ENCODE results near the gene IL1RL2.

IL1RL2 gene

DNA sequence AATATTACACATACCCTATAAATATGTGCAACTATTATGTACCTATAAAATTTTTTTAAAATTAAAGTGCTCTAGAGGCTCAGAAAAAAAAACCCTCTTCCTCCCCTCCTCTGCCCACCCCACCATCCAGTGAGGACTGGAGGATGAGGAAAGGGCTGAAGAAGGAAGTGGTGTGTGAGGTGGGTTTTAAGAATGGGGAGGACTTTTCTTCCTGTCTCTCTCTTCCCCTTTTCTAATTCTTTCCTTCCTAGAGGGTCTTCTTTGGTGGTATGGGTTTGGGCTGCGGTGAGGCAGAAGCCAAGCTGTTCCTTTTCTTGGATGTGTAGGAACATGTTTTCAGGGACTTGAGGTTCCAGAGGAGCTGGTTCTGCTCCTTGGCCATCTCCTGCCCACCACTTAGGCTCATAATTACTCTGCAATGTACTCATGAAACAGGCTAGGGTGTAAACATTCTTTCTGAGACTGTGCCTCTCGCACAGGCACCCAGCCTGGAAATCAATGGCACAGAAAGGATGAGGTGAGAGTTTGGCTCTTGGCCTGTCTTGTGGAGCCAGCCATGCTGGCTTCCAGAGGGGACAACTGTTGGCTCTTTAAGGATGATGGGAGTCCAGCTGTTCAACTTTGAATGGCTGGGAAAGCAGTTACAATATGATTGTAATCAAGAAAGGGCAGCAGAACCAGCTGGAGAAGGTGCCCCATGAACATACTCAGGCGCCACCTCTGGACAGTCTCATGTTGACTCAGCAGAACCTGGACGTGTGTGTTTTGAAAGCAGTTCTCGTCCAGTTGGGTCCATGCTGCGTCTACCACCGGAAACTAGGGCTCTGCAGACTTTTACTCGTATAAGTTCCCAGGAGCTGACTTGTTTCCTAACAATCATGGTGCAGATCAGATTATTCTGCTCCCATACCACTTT, 38.3 kb downstream of the IL1RL2 start:
- Histone ChIP-seq H3K27ac (no peak overlapping the region), H3K9ac (ENCODE audit: insufficient read length) (no peak overlapping the region)
- TF ChIP-seq FOXP2 (optimal IDR thresholded peaks at IDR 0.05; ENCODE audit: control extremely low read depth, extremely low read length, insufficient read depth) (no peak), POLR2AphosphoS5 (IDR thresholded peaks at IDR 0.05; ENCODE audit: borderline replicate concordance, low read depth, low read length) (no peak)

DNA sequence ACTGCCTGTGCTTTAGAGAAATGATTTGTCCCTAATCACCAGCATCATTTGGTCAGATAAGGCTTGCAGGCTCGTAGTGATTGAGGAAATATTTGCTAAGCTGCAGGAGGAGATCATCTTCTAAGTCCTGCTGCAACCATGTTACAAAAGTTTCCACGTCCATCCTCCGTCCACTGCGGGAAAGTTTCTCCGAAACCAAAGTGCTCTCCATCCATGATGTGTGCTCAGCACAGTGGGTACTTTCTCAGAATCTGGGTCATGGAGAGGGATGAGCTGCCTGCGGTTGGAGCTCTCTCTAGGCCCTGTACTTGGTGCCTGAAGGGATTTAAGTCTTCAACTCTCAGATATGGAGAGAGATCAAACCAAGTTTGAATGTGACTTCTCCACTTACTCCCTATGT, 39.3 kb downstream of the IL1RL2 start:
- no peak overlapping the region for H3K4me3 ChIP-seq
- H3K36me3 ChIP-seq (ENCODE audit: insufficient read depth, low read length), result no peaks in the 10 kb centered on the region
- no peak for DNase-seq (ENCODE audit: low read depth, low spot score)
- no peak overlapping the region for H3K9ac ChIP-seq (ENCODE audit: insufficient read length)
- no peak overlapping the region for H3K27ac ChIP-seq
- TF ChIP-seq POLR2AphosphoS5 (IDR thresholded peaks at IDR 0.05; ENCODE audit: borderline replicate concordance, low read depth, low read length) (no peak), FOXP2 (optimal IDR thresholded peaks at IDR 0.05; ENCODE audit: control extremely low read depth, extremely low read length, insufficient read depth) (no peak), EZH2 (IDR thresholded peaks at IDR 0.05) (no peak)
- no peaks in the 10 kb centered on the region for H3K9me3 ChIP-seq (ENCODE audit: low read depth, low read length)

More for the DNA sequence above, 38.3 kb downstream of the IL1RL2 start:
- no peak for DNase-seq (ENCODE audit: low read depth, low spot score)
- Histone ChIP-seq H3K4me3 (no peak overlapping the region), H3K36me3 (ENCODE audit: insufficient read depth, low read length) (no peaks in the 10 kb centered on the region), H3K9me3 (ENCODE audit: low read depth, low read length) (no peaks in the 10 kb centered on the region)

DNA sequence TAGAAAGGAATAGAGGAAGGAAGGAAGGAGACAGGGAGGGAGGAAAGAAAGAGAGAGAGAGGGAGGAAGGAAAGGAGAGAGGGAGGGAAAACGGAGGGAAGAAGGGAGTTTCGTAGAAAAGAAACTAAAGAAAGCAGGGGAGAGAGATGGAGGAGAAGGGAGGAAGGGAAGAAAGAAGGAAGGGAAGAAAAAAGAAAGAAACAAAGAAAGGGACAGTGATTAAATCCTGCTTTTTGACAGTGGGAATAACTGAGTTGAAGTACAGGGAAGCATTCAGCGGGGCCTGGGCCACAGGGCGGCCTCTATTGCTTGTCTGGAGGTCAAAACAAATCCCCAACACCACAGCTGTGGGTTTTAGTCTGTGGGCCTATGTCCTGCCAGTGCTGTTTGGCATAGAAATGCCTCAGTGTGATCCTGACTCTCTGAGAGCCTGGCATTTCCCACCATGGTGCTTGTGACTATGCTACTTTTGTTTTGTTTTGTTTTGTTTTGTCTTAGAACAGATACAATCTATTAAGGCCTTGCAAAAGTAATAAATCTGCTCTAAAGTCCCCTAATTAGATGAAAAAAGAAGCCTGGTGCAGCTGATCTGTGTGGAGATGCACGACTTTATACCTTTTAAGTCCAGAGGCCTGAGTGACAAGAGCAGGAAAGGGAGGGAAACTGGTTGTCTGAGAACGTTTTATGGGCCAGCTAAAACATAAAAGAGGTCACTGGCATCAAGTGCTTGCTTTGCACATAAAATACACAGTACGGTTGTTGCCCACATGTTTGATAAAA, 40.0 kb downstream of the IL1RL2 start:
- no peak for DNase-seq (ENCODE audit: low read depth, low spot score)
- no peak overlapping the region for H3K4me3 ChIP-seq
- no peaks in the 10 kb centered on the region for H3K9me3 ChIP-seq (ENCODE audit: low read depth, low read length)
- H3K36me3 ChIP-seq (ENCODE audit: insufficient read depth, low read length), result no peaks in the 10 kb centered on the region
- H3K27ac ChIP-seq, result no peak overlapping the region
- TF ChIP-seq EZH2 (IDR thresholded peaks at IDR 0.05), result no peak
- no peak for TF ChIP-seq POLR2AphosphoS5 (IDR thresholded peaks at IDR 0.05; ENCODE audit: borderline replicate concordance, low read depth, low read length)
- no peak for TF ChIP-seq FOXP2 (optimal IDR thresholded peaks at IDR 0.05; ENCODE audit: control extremely low read depth, extremely low read length, insufficient read depth)
- H3K9ac ChIP-seq (ENCODE audit: insufficient read length), result no peak overlapping the region

DNA sequence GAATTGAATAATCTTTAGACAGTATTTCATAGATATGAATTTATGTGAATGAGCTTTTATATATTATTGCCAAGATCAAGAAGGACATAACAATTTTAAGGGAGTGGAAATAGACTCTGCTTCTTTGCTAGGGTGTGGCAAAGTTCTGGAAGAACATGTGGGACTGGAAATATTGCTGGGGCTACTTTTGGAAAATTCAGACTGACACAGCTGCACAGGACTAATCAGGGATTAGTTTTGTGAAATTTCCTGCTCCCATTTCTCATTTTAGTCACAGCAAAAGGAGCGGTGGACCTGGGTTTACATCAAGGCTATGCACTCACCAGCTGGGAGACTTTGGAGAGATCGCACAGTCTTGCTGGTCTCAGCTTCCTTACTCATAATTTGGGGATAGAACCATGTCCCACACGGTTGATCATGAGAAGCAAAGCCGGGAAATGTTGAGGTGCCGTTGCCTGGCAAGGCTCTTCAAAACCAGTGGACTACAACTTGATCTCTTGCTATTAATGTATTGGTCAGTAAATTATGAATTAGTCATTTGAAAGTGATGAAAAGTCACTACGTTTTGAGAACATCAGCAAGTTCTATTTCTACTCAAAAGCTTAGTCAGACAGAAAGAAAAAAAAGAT, 42.4 kb downstream of the IL1RL2 start:
- TF ChIP-seq POLR2AphosphoS5 (IDR thresholded peaks at IDR 0.05; ENCODE audit: borderline replicate concordance, low read depth, low read length) (no peak), EZH2 (IDR thresholded peaks at IDR 0.05) (no peak), FOXP2 (optimal IDR thresholded peaks at IDR 0.05; ENCODE audit: control extremely low read depth, extremely low read length, insufficient read depth) (no peak)
- Histone ChIP-seq H3K9ac (ENCODE audit: insufficient read length) (no peak overlapping the region), H3K27ac (no peak overlapping the region), H3K9me3 (ENCODE audit: low read depth, low read length) (no peaks in the 10 kb centered on the region), H3K4me3 (no peak overlapping the region), H3K36me3 (ENCODE audit: insufficient read depth, low read length) (no peaks in the 10 kb centered on the region)
- no peak for DNase-seq (ENCODE audit: low read depth, low spot score)

DNA sequence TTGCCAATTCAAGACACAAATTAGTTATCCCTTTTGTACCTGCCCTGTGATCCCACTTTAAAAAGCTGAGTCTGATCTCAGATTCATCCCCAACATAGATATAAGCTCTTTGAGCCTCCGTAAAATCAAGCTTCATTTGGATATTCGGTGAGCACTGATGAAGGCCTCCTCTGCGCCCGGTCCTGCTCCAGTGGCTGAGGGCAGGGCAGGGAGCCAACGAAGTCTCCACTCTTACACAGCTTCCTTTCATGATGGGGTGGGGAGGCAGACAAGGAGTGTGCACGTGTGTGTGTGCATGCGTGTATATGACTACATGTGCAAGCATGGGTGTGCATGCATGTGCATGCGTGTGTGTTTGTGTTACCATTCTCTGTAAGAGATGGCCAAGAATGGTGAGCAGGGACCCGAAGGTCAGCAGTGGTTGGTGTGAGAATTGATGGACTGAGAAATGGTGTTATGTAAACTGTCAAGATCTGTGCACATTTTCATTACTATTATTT, 43.6 kb downstream of the IL1RL2 start:
- no peaks in the 10 kb centered on the region for H3K36me3 ChIP-seq (ENCODE audit: insufficient read depth, low read length)
- H3K27ac ChIP-seq, result no peak overlapping the region
- DNase-seq (ENCODE audit: low read depth, low spot score), result no peak
- H3K9ac ChIP-seq (ENCODE audit: insufficient read length), result no peak overlapping the region
- TF ChIP-seq POLR2AphosphoS5 (IDR thresholded peaks at IDR 0.05; ENCODE audit: borderline replicate concordance, low read depth, low read length) (no peak), FOXP2 (optimal IDR thresholded peaks at IDR 0.05; ENCODE audit: control extremely low read depth, extremely low read length, insufficient read depth) (no peak), EZH2 (IDR thresholded peaks at IDR 0.05) (no peak)
- H3K9me3 ChIP-seq (ENCODE audit: low read depth, low read length), result no peaks in the 10 kb centered on the region
- H3K4me3 ChIP-seq, result no peak overlapping the region

DNA sequence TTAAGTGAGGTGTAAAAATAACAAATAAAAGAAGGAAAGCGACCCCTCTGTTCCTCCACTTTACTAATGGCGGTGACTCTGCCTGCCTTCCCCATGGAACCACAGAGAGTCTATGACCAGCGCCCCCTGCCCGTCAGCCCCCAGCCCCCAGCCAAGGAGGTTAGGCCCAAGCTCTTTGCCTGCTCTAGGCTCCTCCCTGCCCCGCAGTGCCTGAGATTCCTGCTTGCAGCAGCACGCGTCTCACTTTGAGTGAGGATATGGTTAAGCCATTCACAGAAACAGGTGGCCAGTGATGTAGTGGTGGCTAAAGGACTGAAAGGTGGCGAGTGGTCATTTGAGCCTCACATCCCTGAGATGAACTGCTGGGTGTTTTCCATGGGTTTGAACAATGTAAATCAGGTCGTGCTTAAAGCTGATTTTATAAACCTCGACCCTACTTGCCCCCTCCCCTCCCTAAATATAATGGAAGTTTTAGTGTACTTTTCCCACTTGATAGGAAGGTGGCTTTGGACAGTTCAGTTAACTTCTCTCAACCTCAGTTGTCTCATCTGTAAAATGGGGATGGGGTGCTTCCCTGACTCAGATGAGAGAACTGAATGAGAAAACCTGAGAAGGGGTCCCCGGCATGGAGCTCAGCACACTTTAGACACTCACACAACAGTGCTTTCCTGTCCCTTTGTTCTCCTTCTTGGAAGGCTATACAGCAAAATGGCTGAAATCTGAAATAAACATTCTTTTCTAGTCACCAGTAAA, 46.5 kb downstream of the IL1RL2 start:
- no peaks in the 10 kb centered on the region for H3K9me3 ChIP-seq (ENCODE audit: low read depth, low read length)
- no peak overlapping the region for H3K9ac ChIP-seq (ENCODE audit: insufficient read length)
- DNase-seq (ENCODE audit: low read depth, low spot score), result no peak
- TF ChIP-seq EZH2 (IDR thresholded peaks at IDR 0.05) (no peak), FOXP2 (optimal IDR thresholded peaks at IDR 0.05; ENCODE audit: control extremely low read depth, extremely low read length, insufficient read depth) (no peak), POLR2AphosphoS5 (IDR thresholded peaks at IDR 0.05; ENCODE audit: borderline replicate concordance, low read depth, low read length) (no peak)
- no peak overlapping the region for H3K4me3 ChIP-seq
- H3K27ac ChIP-seq, result no peak overlapping the region
- H3K36me3 ChIP-seq (ENCODE audit: insufficient read depth, low read length), result no peaks in the 10 kb centered on the region

DNA sequence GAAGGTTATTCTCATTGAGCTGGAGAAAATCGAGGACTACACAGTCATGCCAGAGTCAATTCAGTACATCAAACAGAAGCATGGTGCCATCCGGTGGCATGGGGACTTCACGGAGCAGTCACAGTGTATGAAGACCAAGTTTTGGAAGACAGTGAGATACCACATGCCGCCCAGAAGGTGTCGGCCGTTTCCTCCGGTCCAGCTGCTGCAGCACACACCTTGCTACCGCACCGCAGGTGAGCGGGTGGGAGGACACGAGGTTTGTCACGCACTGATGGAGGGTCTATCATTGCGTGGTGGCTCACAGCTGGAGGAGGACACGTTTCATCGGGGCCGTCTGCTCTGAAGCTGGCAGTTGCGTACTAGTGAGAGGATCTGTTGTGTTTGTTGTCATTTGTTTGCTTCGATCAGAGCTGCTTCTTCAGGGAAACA, 48.2 kb downstream of the IL1RL2 start:
- Histone ChIP-seq H3K4me3 (no peak overlapping the region), H3K27ac (no peak overlapping the region), H3K9me3 (ENCODE audit: low read depth, low read length) (no peaks in the 10 kb centered on the region), H3K9ac (ENCODE audit: insufficient read length) (no peak overlapping the region), H3K36me3 (ENCODE audit: insufficient read depth, low read length) (no peaks in the 10 kb centered on the region)
- TF ChIP-seq FOXP2 (optimal IDR thresholded peaks at IDR 0.05; ENCODE audit: control extremely low read depth, extremely low read length, insufficient read depth) (no peak), POLR2AphosphoS5 (IDR thresholded peaks at IDR 0.05; ENCODE audit: borderline replicate concordance, low read depth, low read length) (no peak), EZH2 (IDR thresholded peaks at IDR 0.05) (no peak)
- DNase-seq (ENCODE audit: low read depth, low spot score), result no peak
